HT1080 (cell line): ENCODE data around the gene CACNA2D1. TPM values are rescaled to one million over a fixed set of nuclear protein-coding genes. Genes with fewer than 3 reads are reported as not detected.

Experiments used
- DNase-seq: peaks from one replicate; pipeline ENCODE4 v3.0.0-alpha.2; 2015; ENCODE audit warnings: low read depth
- total RNA-seq: library from RNA; depleted of rRNA; stranded (reverse); fragments of >200 nt; shearing (Covaris generic); gene quantifications from 2 replicates; pipeline ENCODE4 v1.2.3, GENCODE V29; 2014

CACNA2D1 gene
- total RNA-seq, 1 experiment from 2014 or later, result 11.9 TPM

DNA sequence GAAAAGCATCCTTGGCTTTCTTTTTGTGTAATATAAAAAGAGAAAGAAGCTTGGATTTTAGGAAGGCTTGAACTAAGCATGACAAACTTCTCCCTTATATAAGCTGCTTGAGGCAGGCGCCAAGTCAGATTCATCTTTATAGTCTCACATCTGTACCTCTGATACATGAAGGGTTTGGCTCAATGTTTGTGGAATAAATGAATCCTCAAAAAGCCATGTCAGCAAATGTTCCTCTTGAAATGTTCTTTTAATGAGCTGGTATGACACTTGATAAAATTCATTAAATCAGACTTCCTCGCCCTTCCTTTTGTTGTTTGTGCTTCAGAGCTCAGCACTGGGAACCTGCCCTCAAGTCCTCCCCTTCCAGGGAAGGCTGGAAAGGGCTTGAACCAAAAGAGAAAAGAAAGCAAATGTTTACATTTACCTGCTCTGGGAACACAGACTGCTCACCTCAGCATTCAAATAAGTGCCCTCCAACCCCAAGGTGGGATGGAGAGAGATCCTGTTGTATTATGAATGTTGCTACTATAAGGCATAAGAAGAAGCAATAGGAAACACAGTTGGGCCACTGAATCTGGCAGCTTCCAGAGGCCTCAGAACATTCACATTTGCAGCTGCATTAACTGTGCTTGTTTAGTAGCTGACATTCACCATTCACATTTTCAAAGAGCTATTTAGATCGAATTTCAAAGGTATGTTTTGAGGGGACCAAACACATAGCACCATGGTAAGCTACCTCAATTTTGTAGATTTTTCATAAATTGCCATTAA, 212.6 kb downstream of the CACNA2D1 start:
- DNase-seq, result no peak

DNA sequence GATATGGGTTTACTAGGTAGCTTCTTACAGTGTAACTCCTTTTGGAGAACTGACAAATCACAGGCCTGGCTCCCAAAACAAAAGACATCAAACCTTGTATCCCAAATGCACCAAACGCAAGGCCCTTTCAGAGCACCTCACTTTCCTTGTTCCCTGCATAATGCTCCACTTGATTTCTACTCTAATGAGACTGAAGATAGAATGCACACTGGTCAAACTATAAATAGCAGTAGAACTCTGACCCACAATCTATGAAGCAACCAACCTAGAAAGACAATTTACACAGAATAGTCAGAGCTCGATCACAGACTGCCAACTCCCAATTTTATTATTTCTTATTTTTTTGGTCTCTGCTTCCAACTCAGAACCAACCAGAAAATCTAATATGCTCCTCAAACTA, 214.4 kb downstream of the CACNA2D1 start:
- DNase-seq, result no peak

GRCh38 chr7:82226191-82226590, 217.4 kb downstream of the CACNA2D1 start:
- no peak for DNase-seq

DNA sequence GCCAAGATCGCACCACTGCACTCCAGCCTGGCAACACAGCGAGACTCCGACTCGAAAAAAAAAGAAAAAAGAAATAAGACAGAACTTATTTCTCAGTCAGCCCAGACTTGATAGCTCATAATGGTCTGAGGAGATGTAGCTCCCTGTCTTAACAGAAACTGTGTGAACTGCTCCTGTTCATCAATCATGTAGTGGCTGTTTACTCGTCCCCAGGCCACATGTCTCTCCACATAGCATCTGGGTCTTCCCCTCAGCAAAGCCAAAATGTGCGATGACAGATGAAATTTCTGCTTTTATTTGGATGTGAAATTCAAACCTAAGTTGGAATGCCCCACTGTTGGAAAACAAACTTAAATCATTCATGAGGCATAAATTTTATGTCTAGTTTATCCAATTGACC, 219.0 kb downstream of the CACNA2D1 start:
- no peak for DNase-seq

DNA sequence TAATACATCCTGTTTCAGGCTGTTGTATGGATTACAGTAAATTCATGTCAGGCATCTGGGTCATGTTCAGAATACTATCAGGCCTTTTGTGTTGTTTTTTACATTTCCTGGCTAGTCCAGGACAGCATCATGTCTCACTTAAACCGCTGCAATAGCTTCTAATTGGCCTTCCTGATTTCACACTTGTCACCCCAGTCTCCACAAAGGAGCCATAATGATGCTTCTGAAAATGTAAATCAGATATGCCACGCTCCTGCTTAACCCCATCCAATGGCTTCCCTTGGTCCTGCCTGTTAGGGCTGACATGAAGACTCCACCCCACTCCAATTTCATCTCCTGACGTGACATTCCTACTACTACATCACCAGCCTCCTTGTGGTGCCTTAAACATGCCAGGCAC, 220.0 kb downstream of the CACNA2D1 start:
- DNase-seq, result no peak

DNA sequence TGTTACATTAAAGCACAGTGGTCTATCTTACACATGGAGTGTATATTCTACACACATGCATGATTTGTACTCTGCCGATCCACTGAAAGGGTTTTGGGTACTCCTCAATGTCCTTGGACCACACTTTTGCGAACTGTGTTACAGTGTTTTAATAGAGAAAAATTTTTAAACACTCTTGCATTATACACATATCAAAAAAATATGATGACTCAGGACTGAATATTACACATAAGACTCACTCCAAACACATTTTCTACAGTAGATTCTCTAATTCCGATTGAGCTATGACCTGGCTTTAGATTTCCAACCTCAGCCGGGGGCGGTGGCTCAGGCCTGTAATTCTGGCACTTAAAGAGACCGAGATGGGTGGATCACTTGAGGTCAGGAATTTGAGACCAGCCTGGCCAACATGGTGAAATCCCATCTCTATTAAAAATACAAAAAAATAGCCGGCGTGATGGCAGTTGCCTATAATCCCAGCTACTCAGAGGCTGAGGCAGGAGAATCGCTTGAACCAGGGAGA, 222.4 kb downstream of the CACNA2D1 start:
- DNase-seq, result no peak

DNA sequence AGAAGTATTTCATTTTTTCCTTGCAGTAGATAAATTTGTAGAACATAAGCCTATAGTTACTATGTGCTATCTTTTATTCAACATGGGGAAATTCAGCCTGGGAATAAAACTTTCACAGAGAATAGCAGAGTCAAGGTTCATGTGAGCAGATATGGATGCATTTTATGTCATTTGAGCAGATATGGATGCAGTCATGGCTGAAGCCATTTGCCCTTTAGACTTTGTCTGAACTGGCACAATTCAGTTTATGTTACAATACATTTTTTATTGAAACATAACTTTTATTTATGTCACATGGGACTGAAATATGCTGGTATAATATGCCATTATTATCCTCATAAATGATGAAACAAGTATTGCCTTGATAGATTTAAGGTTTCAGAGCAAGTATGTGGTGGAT, 231.1 kb downstream of the CACNA2D1 start:
- no peak for DNase-seq

DNA sequence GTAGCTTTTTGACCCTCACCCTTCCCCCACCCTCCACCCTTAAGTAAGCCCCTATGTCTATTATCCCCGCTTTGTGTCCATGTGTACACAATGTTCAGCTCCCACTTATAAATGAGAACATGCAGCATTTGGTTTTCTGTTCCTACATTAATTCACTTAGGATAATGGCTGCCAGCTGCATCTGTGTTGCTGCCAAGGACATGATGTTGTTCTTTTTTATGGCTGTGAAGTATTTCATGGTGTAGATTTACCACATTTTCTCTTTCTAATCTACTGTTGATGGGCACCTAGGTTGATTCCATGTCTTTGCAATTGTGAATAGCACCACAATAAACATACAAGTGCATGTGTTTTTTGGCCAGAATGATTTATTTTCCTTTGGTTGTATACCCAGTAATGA, 232.2 kb downstream of the CACNA2D1 start:
- no peak for DNase-seq

- DNase-seq, result no peak
These were observed 233.0 kb downstream of the CACNA2D1 start for GRCh38 chr7:82210416-82211184.

DNA sequence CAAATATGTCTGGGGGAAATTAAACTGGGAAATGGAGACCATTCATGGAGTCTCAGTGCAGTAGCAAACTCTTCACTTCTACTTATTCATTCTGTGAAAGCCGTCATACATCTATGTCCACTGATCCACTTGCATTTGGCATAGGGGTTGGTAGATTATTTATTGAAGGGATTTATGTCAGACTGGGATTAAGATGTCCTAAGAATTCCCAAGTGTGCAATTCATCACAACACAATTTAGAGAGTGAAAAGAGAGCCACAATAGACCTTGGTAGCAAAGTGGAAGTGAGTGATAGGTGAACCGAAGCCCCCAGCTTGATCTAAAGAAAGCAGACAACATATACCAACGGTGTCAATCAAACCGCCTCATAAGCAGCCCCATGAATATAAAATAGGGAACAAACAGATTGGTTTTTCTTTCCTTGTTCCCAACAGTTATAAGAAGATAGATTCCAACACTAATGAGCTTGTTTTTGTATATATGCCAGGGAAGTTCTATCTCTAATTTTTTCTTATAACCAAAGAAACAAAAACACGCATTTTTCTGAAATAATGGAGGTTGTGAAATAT, 234.3 kb downstream of the CACNA2D1 start:
- DNase-seq, result no peak

GRCh38 chr7:82204694-82205093, 238.9 kb downstream of the CACNA2D1 start:
- DNase-seq, result peak; percentile 83

DNA sequence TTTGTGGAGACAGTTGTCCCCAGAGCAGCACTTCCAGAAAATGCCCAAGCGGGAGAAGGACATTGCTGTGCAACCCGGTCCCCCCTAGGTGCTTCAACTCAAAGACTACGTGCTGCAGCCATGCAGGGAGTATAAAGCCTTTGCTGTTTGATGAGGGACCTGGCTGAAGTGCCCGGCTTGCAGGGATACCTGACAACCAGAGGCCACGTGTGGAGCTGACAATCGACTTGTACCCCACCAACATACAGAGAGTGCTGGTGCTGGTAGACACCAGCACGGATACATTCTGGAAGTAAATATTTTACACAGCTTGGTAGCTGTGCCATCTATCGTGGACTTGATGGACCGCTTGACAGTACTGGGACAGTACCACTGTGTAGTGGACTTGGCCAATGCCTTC, 240.6 kb downstream of the CACNA2D1 start:
- DNase-seq, result no peak

- no peak for DNase-seq
These were observed 241.5 kb downstream of the CACNA2D1 start for GRCh38 chr7:82202107-82202506.

DNA sequence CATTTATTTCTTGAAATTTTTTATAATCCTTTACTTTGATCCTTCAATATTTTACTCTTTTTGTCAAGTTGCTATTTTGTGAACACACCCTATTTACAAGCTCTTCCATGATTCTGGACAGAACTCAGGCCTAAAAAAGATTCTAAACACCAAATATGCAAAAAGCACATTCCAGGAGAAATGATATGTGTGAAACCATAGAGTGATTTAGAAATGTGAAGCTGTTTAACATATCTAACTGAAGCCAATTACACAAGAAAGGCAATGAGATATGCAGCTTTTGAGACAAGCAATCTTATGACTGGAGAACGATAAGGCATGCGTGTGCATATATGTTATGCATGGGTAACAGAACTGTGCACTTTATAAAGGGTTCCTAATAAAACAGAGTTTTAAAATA, 243.0 kb downstream of the CACNA2D1 start:
- DNase-seq, result no peak

DNA sequence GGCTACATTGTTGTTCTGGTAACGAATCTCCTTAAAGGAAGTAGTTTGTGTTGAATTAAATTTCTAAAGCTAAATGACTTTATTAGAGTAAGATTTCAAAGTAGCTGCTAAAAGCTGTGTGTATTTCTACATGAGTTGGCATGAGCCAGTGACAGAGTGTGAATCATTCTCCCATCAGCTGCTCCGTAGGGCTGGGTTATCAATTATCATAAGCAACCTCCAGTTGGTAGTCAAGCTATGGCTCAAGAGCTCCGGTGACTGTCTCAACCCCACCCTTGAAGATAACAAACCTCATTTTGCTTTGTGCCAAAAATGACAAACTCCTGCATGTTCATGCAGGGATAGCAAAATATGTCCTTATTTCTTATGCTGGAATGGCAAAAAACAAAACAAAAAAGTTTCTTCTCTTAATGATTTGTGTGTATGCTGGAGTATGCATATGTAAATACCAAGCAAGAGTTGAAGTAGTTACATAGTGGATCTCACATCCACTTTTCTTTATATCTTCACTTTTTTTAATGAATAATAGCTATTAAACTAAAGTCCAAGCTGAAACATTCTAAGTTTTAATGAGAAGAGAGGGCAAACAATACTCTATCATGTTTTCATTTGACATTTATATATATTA, 249.4 kb downstream of the CACNA2D1 start:
- peak; percentile 53 for DNase-seq

DNA sequence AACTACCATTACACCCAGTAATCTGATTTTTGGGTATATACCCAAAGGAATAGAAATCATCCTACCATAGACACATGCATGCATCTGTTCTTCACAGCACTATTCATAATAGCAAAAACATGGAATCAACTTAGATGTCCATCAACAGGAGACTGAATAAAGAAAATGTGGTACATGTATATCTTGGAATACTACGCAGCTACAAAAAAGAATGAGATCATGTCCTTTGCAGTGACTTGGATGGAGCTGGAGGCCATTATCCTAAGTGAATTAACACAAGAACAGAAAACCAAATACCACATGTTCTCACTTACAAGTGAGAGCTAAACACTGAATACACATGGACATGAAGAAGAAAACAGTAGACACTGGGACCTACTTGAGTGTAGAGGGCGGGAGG, 254.9 kb downstream of the CACNA2D1 start:
- no peak for DNase-seq

DNA sequence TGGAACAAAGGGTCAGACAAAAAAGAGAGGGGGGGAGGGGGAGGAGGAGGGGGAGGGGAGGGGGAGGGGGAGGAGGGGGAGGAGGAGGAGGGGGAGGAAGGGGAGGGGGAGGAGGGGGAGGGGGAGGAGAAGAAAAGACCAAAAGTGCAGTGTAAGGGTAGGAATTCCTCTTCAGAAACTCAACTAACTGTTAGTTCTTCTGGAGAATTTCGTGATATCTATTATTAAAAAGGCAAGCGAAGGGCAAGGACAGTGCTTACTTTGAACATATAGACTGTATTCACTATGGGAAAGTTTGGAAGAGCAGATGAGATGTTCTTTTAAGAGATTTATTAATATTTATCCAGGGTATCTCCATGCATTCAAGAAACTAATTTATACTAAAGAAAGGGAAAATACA, 258.1 kb downstream of the CACNA2D1 start:
- DNase-seq, result no peak

DNA sequence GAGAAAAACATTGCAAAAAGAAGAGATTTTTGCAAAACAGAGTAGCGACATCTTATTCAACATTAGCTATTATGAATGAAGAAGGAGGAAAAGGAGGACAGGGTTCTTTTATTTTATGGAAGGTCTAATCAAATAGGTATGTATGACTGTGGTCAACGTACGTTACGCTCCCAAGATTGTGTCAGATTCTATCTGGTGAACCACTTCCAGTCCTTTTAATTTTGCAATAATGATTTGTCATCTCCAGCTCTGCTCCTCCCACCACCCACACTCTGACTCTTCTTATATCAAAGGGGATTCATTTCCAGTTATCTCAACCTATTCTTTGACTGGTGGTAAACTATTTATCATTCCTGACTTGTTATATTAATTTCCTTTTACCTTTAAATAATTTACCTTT, 259.9 kb downstream of the CACNA2D1 start:
- DNase-seq, result peak; percentile 79

DNA sequence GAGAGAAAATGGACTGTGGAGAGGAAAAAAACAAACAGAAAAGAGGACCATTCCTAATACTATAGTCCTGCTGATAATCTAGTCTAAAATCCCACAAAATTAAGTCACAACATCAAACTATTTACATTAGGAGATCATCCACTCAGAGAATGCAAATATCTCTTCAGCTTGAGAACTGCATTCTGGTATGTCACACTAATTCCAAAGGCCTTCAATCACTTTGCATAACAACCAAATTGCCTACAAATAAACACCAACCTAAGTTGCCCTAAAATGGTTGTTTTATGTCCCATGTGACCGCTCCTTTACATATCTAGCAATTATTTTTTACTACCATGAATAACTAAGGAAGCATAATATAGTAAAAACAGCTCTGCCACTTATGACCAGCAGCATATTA, 264.3 kb downstream of the CACNA2D1 start:
- DNase-seq, result no peak

DNA sequence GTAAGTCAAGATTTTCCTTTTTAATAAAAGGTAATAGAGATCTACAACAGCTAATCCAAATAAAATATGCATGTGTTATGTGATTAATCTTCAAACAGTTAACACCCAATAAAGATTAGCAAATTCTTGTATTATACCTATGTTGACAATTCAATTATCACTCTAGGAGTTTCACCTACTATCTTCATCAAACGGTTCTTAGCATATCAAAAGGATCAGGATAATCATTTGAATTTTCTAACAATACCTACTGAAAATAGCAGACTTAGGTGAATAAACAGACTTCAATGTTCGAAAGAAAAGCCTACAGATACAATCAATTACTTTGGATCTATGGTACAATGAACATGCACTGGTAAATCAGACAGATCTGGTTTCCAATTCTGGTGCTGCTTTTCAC, 268.3 kb downstream of the CACNA2D1 start:
- no peak for DNase-seq

DNA sequence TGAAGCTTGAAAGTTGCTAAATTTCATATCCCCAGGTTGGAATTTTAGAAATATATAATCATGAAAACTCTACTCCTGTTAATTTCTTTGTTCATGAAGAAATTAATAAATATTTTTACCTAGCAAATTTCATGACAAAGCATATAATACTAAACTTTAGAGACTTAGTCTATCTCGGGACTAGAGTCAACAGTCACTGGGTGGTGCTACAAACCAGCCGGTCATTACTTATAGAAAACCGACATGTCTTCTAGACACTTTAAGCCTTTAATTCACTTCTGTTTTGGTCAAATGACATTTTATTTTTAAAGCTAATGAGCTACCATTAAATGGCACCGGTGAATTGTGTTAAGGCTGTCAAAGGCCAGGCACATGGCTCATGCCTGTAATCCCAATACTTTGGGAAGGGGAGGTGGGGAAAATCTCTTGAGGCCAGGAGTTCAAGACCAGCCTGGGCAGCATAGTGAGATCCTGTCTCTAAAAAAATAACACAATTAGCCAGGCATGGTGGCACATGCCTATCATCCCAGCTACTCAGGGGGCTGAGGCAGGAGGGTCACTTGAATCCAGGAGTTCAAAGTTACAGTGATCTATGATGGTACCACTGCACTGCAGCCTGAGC, 270.1 kb downstream of the CACNA2D1 start:
- DNase-seq, result no peak
